Diencephalon (tissue), 1 donor: Measurements from ENCODE around the gene SIX3. TPM values are rescaled to one million over a fixed set of nuclear protein-coding genes. Genes with fewer than 3 reads are reported as not detected.

Source experiments
- small RNA-seq: library from RNA; depleted of rRNA; stranded (forward); fragments of <200 nt; gene quantifications from one replicate; pipeline ENCODE3, GENCODE V24; 2014
- total RNA-seq: library from RNA; depleted of rRNA; stranded (reverse); fragments of >200 nt; gene quantifications from one replicate; pipeline ENCODE4 v1.2.3, GENCODE V29; 2014

The SIX3 gene
- 7.4 TPM for total RNA-seq

DNA sequence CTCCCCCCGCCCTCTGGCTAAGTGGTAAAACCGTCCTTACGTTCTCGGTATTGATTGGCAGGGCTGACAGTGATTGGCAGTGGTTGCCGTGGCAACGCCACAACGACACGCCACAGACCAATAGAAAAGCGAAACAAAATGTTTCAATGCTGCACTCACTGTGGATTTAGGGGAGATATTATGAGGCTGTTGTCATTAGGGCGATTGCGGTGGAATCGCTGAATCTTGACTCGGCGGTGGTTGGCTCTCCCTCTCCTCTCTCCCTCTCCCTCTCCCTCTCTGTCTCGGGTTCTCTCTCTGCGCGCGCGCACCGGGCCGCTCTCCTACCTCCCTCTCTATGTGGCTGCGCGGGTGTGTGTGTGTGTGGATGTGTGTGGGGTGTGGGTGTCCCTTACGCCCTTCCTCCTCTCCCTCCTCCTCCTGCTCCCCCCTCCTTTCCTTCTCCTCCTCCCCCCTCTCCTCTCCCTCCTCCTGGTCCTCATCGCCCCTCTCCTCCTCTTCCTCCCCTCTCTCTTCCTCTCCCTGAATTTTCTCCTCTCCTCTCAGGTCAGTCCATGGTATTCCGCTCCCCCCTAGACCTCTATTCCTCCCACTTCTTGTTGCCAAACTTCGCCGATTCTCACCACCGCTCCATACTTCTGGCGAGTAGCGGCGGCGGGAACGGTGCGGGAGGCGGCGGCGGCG is at the start of gene SIX3:
Gene SIX3 (plus strand): TSS at position 152 of the 684 bp plus-strand sequence. CDS start 403 bp downstream, at position 555.

Small RNA genes within 50 kb of the gene (small RNA-seq; reads per million reads assigned to genes)
- gene RF02246 (not detected), gene RF02247 (not detected), gene RF02248 (not detected), gene RF02250 (not detected), gene RF02251 (not detected), gene RF02252 (not detected)

Other genes with a start within 250 kb of the SIX3 start
- not detected for gene SIX2, start 67.8 kb downstream of the SIX3 start, total RNA-seq